Body of pancreas (tissue), 4 donors: ENCODE results near the gene IL1R1.

Source experiments
- POLR2A ChIP-seq, 3 donors: fragments of 450-650 bp; IDR thresholded peaks; one replicate each; pipeline ENCODE4 v1.6.1; 2016; ENCODE audit warnings: antibody characterized with exemption in 3 of 3, mild to moderate bottlenecking in 2 of 3
- TF ChIP-seq, protein P1 (sequence below), 7 experiments: fragments of 450-650 bp in 4 of 7; fragments of 200-600 bp in 3 of 7; sonication (generic) in 3 of 7; IDR thresholded peaks; one replicate each; pipeline ENCODE4 v1.5.1; 2016 to 2019; ENCODE audit warnings: antibody characterized with exemption in 7 of 7

DNA sequence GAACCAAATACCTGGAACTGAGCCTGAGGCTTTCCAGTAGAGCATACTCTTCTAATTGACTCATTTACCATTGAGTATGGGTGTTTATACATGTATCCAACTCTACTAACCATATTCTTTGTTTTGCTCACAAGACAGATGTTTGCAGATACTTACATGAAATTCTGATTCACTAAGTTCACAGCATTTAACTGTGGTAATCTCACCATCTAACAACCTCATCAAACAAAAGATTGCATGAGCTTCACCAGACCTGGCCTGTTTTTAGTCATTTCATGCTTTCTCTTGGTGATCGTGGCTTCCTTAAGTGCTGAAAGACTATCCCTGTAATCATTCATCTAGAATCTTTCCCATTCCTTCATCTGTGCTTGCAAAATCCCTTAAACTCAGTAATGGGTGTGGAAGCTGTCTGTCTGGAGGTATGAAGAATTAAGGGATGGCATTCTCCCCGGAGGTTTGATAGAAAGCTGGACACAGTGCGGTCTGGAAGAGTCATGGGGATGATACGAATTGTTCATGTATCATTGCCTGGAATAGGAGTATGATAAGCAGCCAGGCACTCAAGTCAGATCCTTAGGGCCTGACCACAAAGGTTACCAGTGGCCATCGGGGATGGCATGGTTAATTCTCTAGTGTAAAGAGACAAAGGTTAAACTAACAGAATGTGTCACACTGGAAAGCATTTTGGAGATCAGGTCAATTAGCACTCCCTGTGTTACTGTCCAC is 42.0 kb upstream of the IL1R1 start:
- TF ChIP-seq, protein P1, sequence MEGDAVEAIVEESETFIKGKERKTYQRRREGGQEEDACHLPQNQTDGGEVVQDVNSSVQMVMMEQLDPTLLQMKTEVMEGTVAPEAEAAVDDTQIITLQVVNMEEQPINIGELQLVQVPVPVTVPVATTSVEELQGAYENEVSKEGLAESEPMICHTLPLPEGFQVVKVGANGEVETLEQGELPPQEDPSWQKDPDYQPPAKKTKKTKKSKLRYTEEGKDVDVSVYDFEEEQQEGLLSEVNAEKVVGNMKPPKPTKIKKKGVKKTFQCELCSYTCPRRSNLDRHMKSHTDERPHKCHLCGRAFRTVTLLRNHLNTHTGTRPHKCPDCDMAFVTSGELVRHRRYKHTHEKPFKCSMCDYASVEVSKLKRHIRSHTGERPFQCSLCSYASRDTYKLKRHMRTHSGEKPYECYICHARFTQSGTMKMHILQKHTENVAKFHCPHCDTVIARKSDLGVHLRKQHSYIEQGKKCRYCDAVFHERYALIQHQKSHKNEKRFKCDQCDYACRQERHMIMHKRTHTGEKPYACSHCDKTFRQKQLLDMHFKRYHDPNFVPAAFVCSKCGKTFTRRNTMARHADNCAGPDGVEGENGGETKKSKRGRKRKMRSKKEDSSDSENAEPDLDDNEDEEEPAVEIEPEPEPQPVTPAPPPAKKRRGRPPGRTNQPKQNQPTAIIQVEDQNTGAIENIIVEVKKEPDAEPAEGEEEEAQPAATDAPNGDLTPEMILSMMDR (IDR thresholded peaks at IDR 0.05): no peak
- TF ChIP-seq POLR2A (IDR thresholded peaks at IDR 0.05): no peak
